RWPE2 (cell line): ENCODE data around the gene SCN5A.

Source experiments
- ATAC-seq: fragments of 200-7000 bp; cut with Tn5 transposase; 3 replicates; pipeline ENCODE4 v1.9.1; 2021; ENCODE audit warnings: low read depth
- DNase-seq: peaks from one replicate; pipeline ENCODE4 v3.0.0-alpha.2; 2020; ENCODE audit warnings: low spot score
- H3K27ac ChIP-seq: fragments of 450-650 bp; 2 replicates; pipeline ENCODE4 v1.5.1; 2017; ENCODE audit warnings: mild to moderate bottlenecking; ENCODE audit not compliant: poor library complexity, severe bottlenecking
- H3K27me3 ChIP-seq: fragments of 250-450 bp; sonication (Bioruptor Pico); 2 replicates; pipeline ENCODE4 v1.5.1; 2021; ENCODE audit warnings: mild to moderate bottlenecking, moderate library complexity; ENCODE audit not compliant: insufficient read depth, poor library complexity, severe bottlenecking
- H3K36me3 ChIP-seq: fragments of 250-450 bp; sonication (Bioruptor Pico); 2 replicates; pipeline ENCODE4 v1.5.1; 2020; ENCODE audit warnings: low read depth, mild to moderate bottlenecking, moderate library complexity
- H3K4me1 ChIP-seq: fragments of 250-450 bp; sonication (Bioruptor Pico); 2 replicates; pipeline ENCODE4 v1.5.1; 2021; ENCODE audit warnings: mild to moderate bottlenecking, moderate library complexity; ENCODE audit not compliant: insufficient read depth, poor library complexity, severe bottlenecking
- H3K4me3 ChIP-seq: fragments of 250-450 bp; sonication (Bioruptor Pico); 2 replicates; pipeline ENCODE4 v1.5.1; 2021; ENCODE audit warnings: mild to moderate bottlenecking, moderate library complexity; ENCODE audit not compliant: severe bottlenecking
- H3K9me3 ChIP-seq: fragments of 250-450 bp; sonication (Bioruptor Pico); 2 replicates; pipeline ENCODE4 v1.5.1; 2021; ENCODE audit warnings: mild to moderate bottlenecking, moderate library complexity; ENCODE audit not compliant: severe bottlenecking
- CTCF ChIP-seq: fragments of 450-650 bp; IDR thresholded peaks from one replicate; pipeline ENCODE4 v1.5.1; 2017; ENCODE audit warnings: mild to moderate bottlenecking, moderate library complexity; ENCODE audit not compliant: poor library complexity, severe bottlenecking

Gene SCN5A

GRCh38 chr3:38541806-38542205 is 107.7 kb downstream of the SCN5A start:
- ATAC-seq (no peak), DNase-seq (no peak)
- no peak overlapping the region for H3K27ac ChIP-seq
- H3K4me1 ChIP-seq = no peaks in the 10 kb centered on the region
- H3K27me3 ChIP-seq = no peaks in the 10 kb centered on the region
- H3K4me3 ChIP-seq = no peak overlapping the region
- no peaks in the 10 kb centered on the region for H3K9me3 ChIP-seq
- H3K36me3 ChIP-seq = no peaks in the 10 kb centered on the region
- TF ChIP-seq CTCF = no peak

DNA sequence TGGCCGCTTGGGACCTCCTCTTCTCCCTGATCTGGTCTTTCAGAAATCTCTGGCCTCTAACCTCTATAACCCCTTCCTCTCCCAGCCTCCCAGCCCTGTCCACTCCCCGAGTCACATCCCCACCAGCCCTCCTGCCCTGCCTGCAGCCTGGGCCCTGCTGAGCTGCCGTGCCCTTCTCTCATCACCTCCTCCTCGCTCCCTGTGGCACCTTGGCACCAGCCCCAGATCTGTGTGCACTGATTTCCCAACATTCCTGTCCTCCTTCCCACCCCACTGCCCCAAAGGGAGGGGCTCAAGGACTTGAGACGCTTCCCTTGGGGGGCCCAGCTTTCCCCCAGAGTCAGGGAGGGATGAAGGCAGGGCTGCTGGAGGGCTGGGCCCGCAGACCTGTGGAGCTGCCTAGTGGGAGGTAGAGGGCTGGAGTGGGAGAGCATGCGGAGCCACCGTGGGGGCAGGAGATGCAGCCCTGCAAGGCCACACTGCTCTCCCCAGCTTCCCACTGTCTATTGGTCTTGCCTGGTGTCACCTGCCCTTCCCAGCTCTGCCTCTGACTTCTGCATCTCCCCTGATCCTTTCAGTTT is 110.6 kb downstream of the SCN5A start:
- Histone ChIP-seq H3K36me3 (no peaks in the 10 kb centered on the region), H3K27ac (no peak overlapping the region), H3K4me3 (no peak overlapping the region), H3K4me1 (no peaks in the 10 kb centered on the region), H3K9me3 (no peaks in the 10 kb centered on the region), H3K27me3 (no peaks in the 10 kb centered on the region)
- TF ChIP-seq CTCF = no peak
- DNase-seq (no peak), ATAC-seq (no peak)

DNA sequence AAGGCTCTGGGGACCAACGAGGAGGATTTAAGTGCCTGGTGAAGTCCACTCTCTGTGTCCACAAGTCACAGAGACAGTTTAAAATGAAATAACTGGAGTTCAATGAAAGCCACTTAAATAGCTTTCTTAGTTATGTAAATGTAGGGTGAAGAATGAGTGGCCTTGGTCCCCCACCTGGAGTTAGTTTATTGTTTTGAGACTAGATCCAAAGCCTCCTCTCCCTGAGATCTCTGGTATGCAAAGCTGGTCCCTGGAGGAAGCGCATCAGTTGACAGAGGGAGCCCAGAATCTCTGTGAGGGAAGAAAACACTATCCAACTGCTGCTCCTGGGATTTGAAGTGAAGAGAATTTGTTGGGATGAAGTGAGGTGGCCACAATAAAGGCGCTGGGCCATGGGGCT is 112.8 kb downstream of the SCN5A start:
- no peaks in the 10 kb centered on the region for H3K27me3 ChIP-seq
- H3K36me3 ChIP-seq = no peaks in the 10 kb centered on the region
- no peak for TF ChIP-seq CTCF
- H3K9me3 ChIP-seq = no peaks in the 10 kb centered on the region
- ATAC-seq (no peak), DNase-seq (no peak)
- no peak overlapping the region for H3K4me3 ChIP-seq
- no peaks in the 10 kb centered on the region for H3K4me1 ChIP-seq
- no peak overlapping the region for H3K27ac ChIP-seq

- Histone ChIP-seq H3K27me3 (no peaks in the 10 kb centered on the region), H3K9me3 (no peaks in the 10 kb centered on the region), H3K27ac (no peak overlapping the region), H3K36me3 (no peaks in the 10 kb centered on the region), H3K4me1 (no peaks in the 10 kb centered on the region), H3K4me3 (no peak overlapping the region)
- DNase-seq = no peak
- no peak for TF ChIP-seq CTCF
- no peak for ATAC-seq
These were observed 114.9 kb downstream of the SCN5A start for GRCh38 chr3:38534604-38535003.

GRCh38 chr3:38534180-38534579 is 115.3 kb downstream of the SCN5A start:
- DNase-seq = no peak
- Histone ChIP-seq H3K4me3 (no peak overlapping the region), H3K9me3 (no peaks in the 10 kb centered on the region), H3K4me1 (no peaks in the 10 kb centered on the region), H3K27me3 (no peaks in the 10 kb centered on the region), H3K36me3 (no peaks in the 10 kb centered on the region), H3K27ac (no peak overlapping the region)
- TF ChIP-seq CTCF = no peak
- no peak for ATAC-seq
